Keratinocyte (primary cell): ENCODE measurements around the gene DPH6.

Experiments
- CTCF ChIP-seq, 3 experiments: IDR thresholded peaks in 1 of 3; conservative IDR thresholded peaks in 1 of 3; optimal IDR thresholded peaks in 1 of 3; 2 replicates in 2 of 3; 3 replicates in 1 of 3; pipeline versions ENCODE3 to v1.5.1; 2011; ENCODE audit warnings: low read length in 3 of 3, mild to moderate bottlenecking in 3 of 3, moderate library complexity in 2 of 3, control low read depth in 1 of 3, inconsistent platforms in 1 of 3; ENCODE audit not compliant: insufficient read depth in 2 of 3; ENCODE audit errors: extremely low read depth in 1 of 3
- EZH2 ChIP-seq: IDR thresholded peaks from one replicate; pipeline ENCODE4 v1.6.1; 2012; ENCODE audit warnings: inconsistent platforms, mild to moderate bottlenecking, low read length, moderate library complexity

DNA sequence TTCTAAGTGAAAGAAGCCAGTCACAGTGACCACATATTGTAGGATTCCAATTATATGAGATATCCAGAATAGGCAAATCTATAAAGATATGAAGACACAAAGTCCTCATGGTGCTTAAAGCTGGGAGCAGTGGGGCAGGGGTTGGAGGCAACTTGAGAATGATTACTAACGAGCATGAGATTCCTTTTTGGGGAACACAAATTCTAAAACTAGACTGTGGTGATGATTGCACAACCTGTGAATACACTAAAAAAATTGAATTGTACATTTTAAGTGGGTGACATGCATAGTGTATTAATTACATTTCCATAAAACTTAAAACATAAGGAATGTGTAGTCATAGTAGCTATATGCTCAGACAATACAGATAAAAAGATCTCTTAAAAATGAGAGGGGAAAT is 103.2 kb downstream of the DPH6 start:
- TF ChIP-seq CTCF (optimal IDR thresholded peaks at IDR 0.05 in 1 of 3, IDR thresholded peaks at IDR 0.05 in 1 of 3, conservative IDR thresholded peaks at IDR 0.05 in 1 of 3; ENCODE audit: extremely low read depth in 1 of 3, insufficient read depth in 2 of 3, low read length in 3 of 3) (no peak), EZH2 (no peak)
